IMR-90 (cell line): ENCODE data around the gene LYPD6B. TPM values are rescaled to one million over a fixed set of nuclear protein-coding genes. Genes with fewer than 3 reads are reported as not detected.

Experiments used
- ATAC-seq: fragments of 200-7000 bp; cut with Tn5 transposase; 2 replicates; pipeline ENCODE4 v1.9.1; 2020; ENCODE audit warnings: low read depth, mild to moderate bottlenecking, moderate library complexity
- BruUV-seq: library from RNA; stranded (reverse); fragments of 400-500 nt; replicated peaks from 2 replicates; lab custom pipeline; 2021; lab: Mats Ljungman, UMichigan
- CTCF ChIA-PET: fragments of 300-600 bp; formaldehyde crosslinking; extraction: SDS; loops from one replicate; lab custom pipeline; 2021; ENCODE audit warnings: antibody characterized with exemption; lab: Yijun Ruan, JAX
- POLR2A ChIA-PET: fragments of 300-600 bp; sonication (Branson Sonifier 250); formaldehyde crosslinking; loops from one replicate; lab custom pipeline; 2022; ENCODE audit warnings: antibody characterized with exemption; ENCODE audit not compliant: unreplicated experiment; lab: Charles Lee
- DNase-seq: peaks from one replicate; pipeline ENCODE4 v3.0.0; 2013
- H2AFZ ChIP-seq: replicated peaks from 2 replicates; pipeline ENCODE3; 2013; ENCODE audit warnings: low read length, mild to moderate bottlenecking; ENCODE audit not compliant: poor library complexity
- H2AK5ac ChIP-seq: 2 replicates; pipeline ENCODE4 v1.6.1; 2013; ENCODE audit warnings: low read depth, low read length, inconsistent platforms
- H2AK9ac ChIP-seq: replicated peaks from 2 replicates; pipeline ENCODE3; 2013; ENCODE audit warnings: mild to moderate bottlenecking, low read depth, low read length, moderate library complexity; ENCODE audit not compliant: poor library complexity
- H2BK120ac ChIP-seq: 2 replicates; pipeline ENCODE4 v1.6.1; 2013; ENCODE audit warnings: low read depth, low read length, inconsistent platforms
- H2BK15ac ChIP-seq: 3 replicates; pipeline ENCODE4 v1.6.1; 2013; ENCODE audit warnings: low read depth, low read length, inconsistent platforms
- H2BK20ac ChIP-seq: 2 replicates; pipeline ENCODE4 v1.6.1; 2013; ENCODE audit warnings: low read depth, mild to moderate bottlenecking, inconsistent platforms, low read length, moderate library complexity
- H2BK5ac ChIP-seq: 2 replicates; pipeline ENCODE4 v1.6.1; 2013; ENCODE audit warnings: mild to moderate bottlenecking, low read depth, low read length, inconsistent platforms; ENCODE audit not compliant: poor library complexity, severe bottlenecking
- H3K14ac ChIP-seq: replicated peaks from 2 replicates; pipeline ENCODE4 v1.6.1; 2013; ENCODE audit warnings: low read depth, low read length, inconsistent platforms
- H3K18ac ChIP-seq: 2 replicates; pipeline ENCODE4 v1.6.1; 2013; ENCODE audit warnings: low read depth, low read length, control low read depth
- H3K23ac ChIP-seq: 2 replicates; pipeline ENCODE4 v1.6.1; 2013; ENCODE audit warnings: low read depth, low read length, inconsistent platforms
- H3K27ac ChIP-seq: 2 replicates; pipeline ENCODE4 v1.5.1; 2013; ENCODE audit warnings: mild to moderate bottlenecking, control low read depth, low read length; ENCODE audit not compliant: insufficient read depth
- H3K27me3 ChIP-seq: 2 replicates; pipeline ENCODE4 v1.6.1; 2013; ENCODE audit warnings: low read length; ENCODE audit not compliant: control insufficient read depth, insufficient read depth
- H3K36me3 ChIP-seq: 2 replicates; pipeline ENCODE4 v1.6.1; 2013; ENCODE audit warnings: low read length, mixed read lengths; ENCODE audit not compliant: control insufficient read depth, insufficient read depth
- H3K4ac ChIP-seq: 2 replicates; pipeline ENCODE4 v1.6.1; 2013; ENCODE audit warnings: low read depth, low read length, inconsistent platforms
- H3K4me1 ChIP-seq: 2 replicates; pipeline ENCODE4 v1.6.1; 2013; ENCODE audit warnings: low read length, mixed read lengths; ENCODE audit not compliant: control insufficient read depth, insufficient read depth
- H3K4me2 ChIP-seq: 2 replicates; pipeline ENCODE4 v1.6.1; 2013; ENCODE audit warnings: low read depth, mild to moderate bottlenecking, control low read depth, low read length, moderate library complexity
- H3K4me3 ChIP-seq: 2 replicates; pipeline ENCODE4 v1.5.1; 2013; ENCODE audit warnings: low read depth, mild to moderate bottlenecking, control low read depth, low read length, moderate library complexity; ENCODE audit not compliant: insufficient read depth
- H3K56ac ChIP-seq: 2 replicates; pipeline ENCODE4 v1.6.1; 2013; ENCODE audit warnings: low read length, inconsistent platforms; ENCODE audit not compliant: insufficient read depth; ENCODE audit errors: extremely low read depth
- H3K79me1 ChIP-seq, 2 experiments: 2 replicates each; pipeline ENCODE4 v1.6.1; 2013; ENCODE audit warnings: low read length in 2 of 2, inconsistent platforms in 1 of 2, low read depth in 1 of 2
- H3K9ac ChIP-seq: 2 replicates; pipeline ENCODE4 v1.6.1; 2013; ENCODE audit warnings: low read depth, low read length, control low read depth
- H3K9me1 ChIP-seq: 2 replicates; pipeline ENCODE4 v1.6.1; 2013; ENCODE audit warnings: low read length, inconsistent platforms; ENCODE audit not compliant: insufficient read depth
- H3K9me3 ChIP-seq: 2 replicates; pipeline ENCODE4 v1.6.1; 2013; ENCODE audit warnings: low read length; ENCODE audit not compliant: control insufficient read depth, insufficient read depth
- H4K20me1 ChIP-seq: 2 replicates; pipeline ENCODE4 v1.6.1; 2013; ENCODE audit warnings: low read length, inconsistent platforms; ENCODE audit not compliant: insufficient read depth
- H4K5ac ChIP-seq: 2 replicates; pipeline ENCODE4 v1.6.1; 2013; ENCODE audit warnings: mild to moderate bottlenecking, low read depth, low read length, control low read depth
- H4K8ac ChIP-seq, 2 experiments: 2 replicates each; pipeline ENCODE4 v1.6.1; 2013; ENCODE audit warnings: low read depth in 2 of 2, low read length in 2 of 2, control low read depth in 1 of 2, inconsistent platforms in 1 of 2
- H4K91ac ChIP-seq: 2 replicates; pipeline ENCODE4 v1.6.1; 2013; ENCODE audit warnings: low read depth, low read length, inconsistent platforms; ENCODE audit not compliant: insufficient read depth
- MAFK ChIP-seq: IDR thresholded peaks from 2 replicates; pipeline ENCODE4 v1.6.1; 2012; ENCODE audit warnings: low read depth, low read length, improper control_type of control experiment
- NFE2L2 ChIP-seq: fragments of 150-350 bp; IDR thresholded peaks from 2 replicates; pipeline ENCODE4 v1.6.1; 2016; ENCODE audit warnings: low read depth, mild to moderate bottlenecking, low read length
- WGBS, 2 experiments: methylation state at CpG; one replicate each; pipeline versions ENCODE4 v1.1.5 to v1.1.7; 2013; ENCODE audit warnings: missing lambda C conversion rate in 2 of 2; ENCODE audit not compliant: insufficient read length in 1 of 2; ENCODE audit errors: extremely low coverage in 2 of 2; 5-methylcytosine and 5-hydroxymethylcytosine counted together
- dilution Hi-C: fragments of 300-500 bp; cut with HindIII; formaldehyde crosslinking; loops from one replicate; pipeline ENCODE4 v1.14.3; 2018; ENCODE audit warnings: low sequenced_read_pairs; ENCODE audit not compliant: unreplicated experiment
- in situ Hi-C: fragments of 300-500 bp; cut with MboI; formaldehyde crosslinking; loops from 3 replicates; pipeline ENCODE4 v1.14.3; 2019; ENCODE audit warnings: low sequenced_read_pairs, inconsistent platforms, mixed read lengths
- intact Hi-C: fragments of 100-400 bp; cut with micrococcal nuclease; formaldehyde crosslinking; loops from 2 replicates; pipeline ENCODE4 v1.10.0; 2022
- polyA plus RNA-seq, 3 experiments: library from polyadenylated mRNA; depleted of rRNA; stranded (reverse); fragments of >200 nt; gene quantifications; 2 replicates each; pipeline ENCODE4 v1.2.3, GENCODE V29; 2012; ENCODE audit warnings: low replicate concordance in 1 of 3
- total RNA-seq: library from RNA; depleted of rRNA; stranded (reverse); fragments of >200 nt; gene quantifications from 2 replicates; pipeline ENCODE4 v1.2.3, GENCODE V29; 2012

LYPD6B gene
- total and polyA plus RNA-seq, 2 of the 4 experiments (the other 2 are of a cell fraction) = 0.05 TPM; not detected in 1

DNA sequence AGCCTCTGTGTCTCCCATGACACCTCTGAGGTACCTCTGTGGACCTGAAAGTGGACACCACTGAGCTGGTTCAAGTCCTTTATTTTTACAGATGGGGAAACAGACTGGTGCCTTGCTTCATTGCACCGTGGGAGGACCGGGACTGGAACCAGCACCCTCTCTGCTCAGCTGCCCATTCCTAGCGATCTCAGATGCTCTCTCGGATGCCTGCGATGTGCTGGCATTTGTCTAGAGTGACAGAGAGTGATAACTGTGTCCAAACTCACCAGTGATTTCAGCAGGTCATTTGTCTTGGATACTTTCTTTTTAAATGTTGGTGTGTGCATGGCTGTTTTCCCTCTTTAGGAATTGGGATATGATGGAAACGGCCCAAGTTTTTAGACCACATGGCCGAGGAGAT is 30.1 kb upstream of the LYPD6B start:
- Histone ChIP-seq H3K18ac (no peak overlapping the region), H3K4ac (no peak overlapping the region), H3K9me1 (no peaks in the 10 kb centered on the region), H3K23ac (no peak overlapping the region), H2BK120ac (no peak overlapping the region), H3K27ac (no peak overlapping the region), H2AK9ac (no peak overlapping the region), H4K8ac (no peak overlapping the region), H3K9me3 (no peaks in the 10 kb centered on the region), H3K4me1 (no peaks in the 10 kb centered on the region), H3K36me3 (no peaks in the 10 kb centered on the region), H2AFZ (no peak overlapping the region), H3K56ac (no peak overlapping the region), H4K5ac (no peak overlapping the region), H3K14ac (no peak overlapping the region), H2BK20ac (no peak overlapping the region), H2BK5ac (no peak overlapping the region), H3K4me2 (no peak overlapping the region), H2AK5ac (no peak overlapping the region), H3K9ac (no peak overlapping the region), H3K27me3 (peaks cover 7% of the 10 kb centered on the region), H3K4me3 (no peak overlapping the region), H3K79me1 (no peaks in the 10 kb centered on the region), H4K20me1 (no peaks in the 10 kb centered on the region), H4K91ac (no peak overlapping the region), H2BK15ac (no peak overlapping the region)
- in situ Hi-C loops (no loop called here), dilution Hi-C loops (no loop called here), intact Hi-C loops (no loop called here)
- WGBS, 2 experiments = 70% methylated on average over 4 of the region's 7 CpGs; no CpG with 5 or more reads in 1 of the 2 experiments
- CTCF ChIA-PET = interaction anchor here (0.6 to 0.9 kb wide), 2 partner anchors 9 to 528 kb away, joined by 4 to 5 read pairs; no protein-coding TSS in a partner anchor
- no peak for DNase-seq
- TF ChIP-seq MAFK (no peak), NFE2L2 (no peak)
- POLR2A ChIA-PET = no interaction called here
- BruUV-seq = no TSS peak
- no peak for ATAC-seq
